ENCODE measurements around the gene BABAM2.

The BABAM2 gene

DNA sequence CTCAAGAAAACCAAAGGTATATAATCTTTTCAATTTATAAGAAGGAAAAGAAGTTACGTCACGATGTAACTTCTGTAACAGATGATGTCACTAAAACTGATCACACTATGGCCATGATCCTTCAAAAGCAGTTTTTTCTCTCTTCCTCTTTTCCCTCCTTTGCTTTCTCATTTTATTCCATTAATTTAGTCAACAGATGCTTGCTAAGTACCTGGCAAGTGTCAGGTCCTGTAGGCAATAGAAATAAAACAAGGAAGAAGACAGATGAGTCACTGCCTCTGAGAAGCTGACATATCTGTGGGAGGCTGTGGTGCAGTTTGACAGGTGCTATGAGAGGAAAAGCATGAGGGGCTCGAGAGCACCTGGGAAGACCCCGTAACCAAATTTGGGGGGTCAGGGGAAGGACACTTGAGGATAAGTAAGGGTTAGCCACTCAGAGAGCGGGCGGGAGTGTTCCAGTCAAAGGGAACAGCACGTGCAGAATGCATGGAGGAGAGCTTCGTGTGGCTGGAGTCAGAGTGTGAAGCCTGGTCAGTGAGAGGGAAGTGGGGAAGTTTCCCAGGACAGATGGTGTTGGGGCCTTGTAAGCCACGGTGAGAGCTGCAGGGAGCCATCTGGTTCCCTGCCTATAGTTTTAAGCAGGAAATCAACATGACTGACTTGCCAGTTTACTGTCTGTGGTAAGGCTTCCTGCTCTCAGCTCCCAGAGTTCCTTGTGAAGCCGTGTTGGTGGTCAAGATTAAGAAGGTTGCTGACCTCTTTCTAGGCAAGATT is 303.3 kb downstream of the BABAM2 start:
- DNase-seq = no peak

DNA sequence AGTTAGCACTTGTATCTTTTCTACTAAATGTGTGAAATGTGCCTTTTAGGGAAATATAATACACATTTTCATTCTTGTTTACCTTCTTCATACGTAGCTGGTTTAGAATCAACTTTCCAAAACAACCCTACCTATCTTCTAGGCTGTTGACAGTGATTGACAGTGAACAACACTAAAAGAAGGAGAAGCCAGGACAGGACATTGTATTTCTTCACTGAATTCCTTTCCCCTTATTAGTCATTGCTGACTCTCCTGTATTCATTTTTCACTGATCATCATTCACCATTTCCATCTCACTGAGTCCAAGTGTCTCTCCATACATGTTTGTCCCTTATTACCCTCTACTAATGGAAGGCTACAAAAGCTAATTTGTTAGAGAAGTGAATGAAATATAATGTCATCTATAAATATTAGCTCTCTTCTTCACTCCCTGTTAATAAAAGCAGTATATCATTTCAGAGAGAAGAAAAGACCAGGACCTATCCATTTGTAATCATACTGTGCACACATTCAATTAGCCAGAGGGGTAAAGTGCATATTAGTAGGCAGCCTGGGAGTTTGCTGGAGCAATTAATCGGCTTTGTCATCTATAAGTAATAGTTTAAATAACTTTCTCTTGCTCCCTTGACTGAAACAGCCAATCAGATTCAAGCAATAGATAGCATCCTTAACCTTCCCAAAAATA is 309.6 kb downstream of the BABAM2 start:
- DNase-seq = no peak

DNA sequence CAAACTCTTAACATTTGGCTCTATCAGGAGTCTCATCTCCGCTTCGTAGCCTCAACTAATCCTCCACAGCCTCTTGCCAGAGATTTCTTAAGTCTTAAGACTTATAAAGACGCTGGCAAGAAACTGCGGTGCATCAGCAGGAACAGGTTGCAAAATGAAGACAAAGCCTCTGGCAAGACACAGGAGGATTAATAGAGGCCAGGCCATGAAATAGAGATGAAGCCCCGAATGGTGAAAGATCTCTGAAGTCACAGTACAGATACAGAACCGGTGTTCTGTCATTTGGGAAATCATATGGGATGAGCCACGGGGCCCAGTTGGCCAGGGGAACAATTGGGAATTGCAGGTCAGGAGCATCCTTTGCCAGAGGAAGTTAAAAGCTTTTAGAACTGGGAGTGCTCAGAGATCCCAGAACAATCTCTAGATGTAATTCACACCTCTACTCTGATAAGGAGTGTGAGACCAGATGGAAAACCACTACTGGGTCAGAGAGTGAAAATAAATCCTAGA is 311.2 kb downstream of the BABAM2 start:
- DNase-seq = no peak

DNA sequence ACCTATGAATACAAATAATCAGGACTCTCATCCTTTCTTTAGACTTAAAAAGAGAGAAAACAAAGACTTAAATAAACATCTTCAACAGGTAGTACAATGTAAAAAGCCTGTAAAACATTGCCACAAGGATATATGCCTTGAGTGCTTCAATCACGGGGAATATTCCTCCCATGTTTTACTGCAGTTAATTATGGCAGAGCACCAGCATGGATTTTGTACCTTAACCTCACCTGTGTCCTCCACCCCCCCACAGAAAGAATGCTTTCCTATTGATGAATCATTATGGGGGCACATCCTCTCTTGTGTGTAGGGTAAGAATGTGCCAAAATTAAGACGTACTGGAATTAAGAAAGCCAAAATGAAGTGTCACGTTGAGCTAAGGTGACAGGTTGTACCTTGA is 312.2 kb downstream of the BABAM2 start:
- DNase-seq = no peak

DNA sequence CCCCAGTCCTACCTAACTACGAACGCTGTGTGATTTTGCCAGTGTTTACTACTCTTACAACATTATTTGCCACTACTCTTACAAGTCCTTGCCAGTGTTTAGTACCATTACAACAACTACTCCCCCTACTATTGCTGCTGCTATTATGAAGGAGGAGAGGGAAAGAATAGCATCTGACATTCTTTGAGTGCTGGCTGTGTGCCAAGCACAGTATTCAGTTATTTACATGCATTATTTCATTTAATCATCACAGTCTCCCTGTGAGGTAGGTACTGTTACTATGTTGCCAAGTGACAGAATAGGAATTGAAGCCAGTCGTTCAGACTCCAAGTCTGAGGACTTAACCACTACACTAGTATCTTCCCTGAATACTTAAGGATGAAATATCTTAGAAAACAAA is 316.2 kb downstream of the BABAM2 start:
- peak in 1 of 56 donors; percentile 6 for DNase-seq

- DNase-seq = no peak
Measured at GRCh38 chr2:28209261-28209691, 318.7 kb downstream of the BABAM2 start.

GRCh38 chr2:28209864-28210263 is 319.3 kb downstream of the BABAM2 start:
- no peak for DNase-seq

- no peak for DNase-seq
Measured at GRCh38 chr2:28210535-28210934, 320.0 kb downstream of the BABAM2 start.

DNA sequence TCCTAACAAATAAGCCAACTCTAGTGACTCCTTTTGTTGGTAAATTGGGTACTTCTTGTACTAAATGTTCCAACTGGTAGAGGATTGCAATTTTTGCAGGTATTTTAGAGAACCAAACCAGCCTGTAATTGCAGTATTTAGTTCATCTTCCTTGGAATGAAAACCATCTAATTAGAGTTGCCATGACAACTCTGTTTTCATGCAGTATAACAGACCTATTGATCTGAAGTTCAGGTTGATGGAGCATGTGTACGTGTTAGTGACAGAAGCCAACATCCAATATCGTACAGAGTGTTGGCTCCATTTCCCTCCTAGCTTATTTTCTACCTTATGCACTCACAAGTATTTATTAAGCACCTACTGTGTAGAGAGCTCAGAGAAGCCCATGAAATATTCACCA is 325.8 kb downstream of the BABAM2 start:
- DNase-seq = no peak

DNA sequence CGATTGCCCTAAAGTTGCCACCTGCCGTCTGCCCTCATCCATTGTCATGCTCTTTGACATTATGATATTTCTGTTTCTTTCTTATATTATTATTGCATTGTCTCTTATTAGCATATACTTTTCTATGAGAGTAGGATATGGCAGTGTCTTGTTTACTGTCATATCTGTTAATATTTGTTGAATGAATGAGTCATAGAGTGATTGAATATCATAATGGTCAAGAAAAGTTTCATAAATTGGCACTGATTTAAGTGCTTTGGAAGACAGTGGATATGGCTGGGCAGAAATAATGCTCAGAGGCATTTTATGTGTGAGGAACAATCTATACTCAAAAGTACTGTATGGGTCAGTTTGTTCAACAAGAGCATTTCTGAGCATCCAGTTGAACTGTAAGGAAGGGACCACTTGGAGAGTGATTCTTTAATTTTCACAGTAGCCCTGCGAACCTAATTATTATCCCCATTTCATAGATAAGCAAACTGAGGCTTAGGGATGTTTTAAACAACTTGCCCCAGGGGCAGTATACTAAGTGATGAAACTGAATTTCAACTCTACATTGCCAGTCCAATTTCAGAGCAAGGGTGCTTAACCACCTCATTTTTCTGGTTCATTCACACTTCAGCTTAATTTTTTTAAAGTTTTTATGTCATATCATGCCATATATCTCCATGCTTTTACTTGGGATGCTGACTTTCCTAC is 326.7 kb downstream of the BABAM2 start:
- no peak for DNase-seq

DNA sequence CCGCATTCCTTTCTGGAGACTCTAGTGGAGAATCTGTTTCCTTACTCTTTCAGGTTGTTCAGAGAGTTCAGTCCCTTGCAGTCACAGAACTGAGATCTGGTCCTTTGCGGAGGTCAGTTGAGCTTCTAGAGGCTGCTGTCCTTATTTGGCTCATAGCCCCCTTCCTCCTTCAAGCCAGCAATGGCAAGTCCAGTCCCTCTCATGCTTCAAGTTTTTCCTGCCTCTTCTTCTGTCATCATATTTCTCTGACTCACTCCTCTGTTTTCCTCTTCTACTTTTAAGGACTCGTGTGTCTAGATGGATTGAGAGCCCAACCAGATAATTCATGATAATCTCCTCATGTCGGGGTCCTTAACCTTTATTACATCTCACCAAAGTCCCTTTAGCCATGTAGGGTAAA is 328.6 kb downstream of the BABAM2 start:
- no peak for DNase-seq

DNA sequence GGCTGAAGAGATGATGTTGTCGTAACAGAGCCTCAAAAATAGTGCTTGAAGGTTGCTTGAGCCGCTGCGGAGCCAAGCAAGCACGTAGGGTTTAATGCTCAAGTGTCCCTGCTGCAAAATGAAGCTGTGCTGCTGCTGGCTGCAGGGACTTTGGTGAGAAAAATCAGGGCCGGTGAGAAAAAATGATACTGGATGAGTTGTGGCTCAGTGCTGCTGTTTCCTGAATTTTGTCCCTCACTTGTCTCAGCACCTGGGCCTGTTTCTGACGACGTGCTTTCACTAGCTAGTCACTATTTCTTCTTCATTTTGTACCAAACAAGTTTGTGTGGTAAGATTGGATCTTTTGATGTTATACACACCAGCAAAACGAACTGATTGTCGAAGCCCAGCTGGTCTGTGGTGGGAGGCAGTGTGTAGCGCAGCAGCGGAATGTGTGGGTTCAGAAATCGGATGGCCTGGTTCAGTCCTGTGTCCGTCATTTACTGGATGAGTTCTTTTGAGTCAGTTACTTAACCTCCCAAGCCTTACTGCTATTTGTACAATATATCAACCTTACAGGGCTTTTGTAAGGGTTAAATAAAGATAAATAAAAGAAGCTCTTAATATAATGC is 329.3 kb downstream of the BABAM2 start:
- DNase-seq = peak in 1 of 56 donors; percentile 4

GRCh38 chr2:28224648-28225472 is 334.3 kb downstream of the BABAM2 start:
- DNase-seq = peak in 3 of 56 donors; percentile 14 to 28 (median 17)

- peak in 1 of 56 donors; percentile 7 for DNase-seq
Measured at GRCh38 chr2:28225473-28226080, 335.0 kb downstream of the BABAM2 start.

DNA sequence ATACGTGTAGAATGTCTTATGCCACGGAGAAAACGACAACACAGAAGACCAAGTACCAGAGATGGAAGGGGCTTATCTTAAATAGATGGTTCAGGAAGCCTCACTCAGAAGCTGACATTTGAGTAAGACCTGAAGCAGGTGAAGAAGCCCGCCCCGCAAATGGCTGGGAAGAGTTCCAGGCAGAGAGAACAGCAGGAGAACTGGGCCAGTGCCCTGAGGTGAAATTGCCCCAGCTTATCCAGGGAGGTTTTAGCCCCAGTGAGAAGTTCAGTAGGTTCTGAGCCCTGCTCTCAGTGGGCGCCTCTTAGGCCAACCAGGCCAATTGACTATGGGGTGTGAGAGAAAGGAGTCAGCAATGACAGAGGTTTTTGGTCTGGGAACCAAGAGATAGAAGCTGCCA is 336.0 kb downstream of the BABAM2 start:
- no peak for DNase-seq

DNA sequence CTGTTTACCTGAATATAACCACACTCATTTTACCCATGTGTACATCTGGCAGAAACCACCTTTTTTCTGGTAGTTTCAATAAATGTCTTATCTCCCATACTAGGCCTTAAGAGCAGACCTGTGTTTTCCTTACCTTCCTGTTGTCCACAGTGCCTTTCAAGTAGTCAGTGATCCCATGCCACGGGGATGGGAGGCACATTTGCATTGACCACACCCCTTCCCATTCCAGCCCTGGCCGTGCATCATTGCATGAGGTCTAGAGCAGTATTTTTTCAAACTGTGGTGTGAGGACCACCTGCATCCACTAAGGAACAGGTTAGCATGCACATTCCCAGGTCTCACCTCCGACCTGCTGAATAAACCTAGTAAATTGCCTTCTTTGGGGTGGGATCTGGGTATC is 337.0 kb downstream of the BABAM2 start:
- no peak for DNase-seq

DNA sequence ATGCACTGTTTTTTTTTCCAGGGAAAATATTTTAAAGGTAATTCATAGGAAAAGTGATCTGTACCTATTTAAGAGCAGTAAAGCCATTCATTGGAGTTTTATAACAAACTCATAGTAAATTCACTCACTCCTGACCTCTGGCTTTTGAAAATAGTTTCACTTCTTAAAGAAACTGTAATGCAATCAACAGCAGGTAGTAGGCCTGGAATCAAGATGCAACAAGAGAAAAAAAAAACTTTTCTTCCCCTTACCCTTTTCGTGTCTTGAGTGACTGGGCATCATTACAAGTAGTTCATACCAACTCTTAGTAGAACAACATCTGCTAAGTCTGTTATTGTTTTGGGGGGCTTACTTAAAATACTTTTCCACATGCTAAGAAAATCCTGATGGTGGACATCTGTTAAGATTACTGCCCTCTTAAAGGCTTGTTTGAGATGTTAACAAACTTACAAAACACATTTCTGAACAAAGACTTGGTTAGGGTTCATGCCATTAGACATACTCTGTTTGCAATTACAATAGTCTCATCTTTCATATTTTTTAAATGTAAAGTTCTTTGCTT is 338.0 kb downstream of the BABAM2 start:
- DNase-seq = no peak

GRCh38 chr2:28231110-28231631 is 340.6 kb downstream of the BABAM2 start:
- DNase-seq = no peak

GRCh38 chr2:28232295-28232694 is 341.8 kb downstream of the BABAM2 start:
- DNase-seq = no peak

All from amygdala (tissue), 56 donors.